GM12891 (cell line): ENCODE measurements around the gene RNF213.

ENCODE experiments used
- PAX5 ChIP-seq: IDR thresholded peaks from 2 replicates; pipeline ENCODE4 v1.6.1; 2011; ENCODE audit warnings: low read length, moderate library complexity, mild to moderate bottlenecking; ENCODE audit not compliant: insufficient read depth, severe bottlenecking
- POLR2A ChIP-seq: IDR thresholded peaks from 2 replicates; pipeline ENCODE4 v1.6.1; 2011; ENCODE audit warnings: low read depth, low read length, control low read depth
- POLR2AphosphoS5 ChIP-seq: IDR thresholded peaks from 2 replicates; pipeline ENCODE4 v1.6.1; 2011; ENCODE audit warnings: low read depth, low read length, control low read depth
- POU2F2 ChIP-seq: IDR thresholded peaks from 2 replicates; pipeline ENCODE4 v1.6.1; 2011; ENCODE audit warnings: low read depth, mild to moderate bottlenecking, control low read depth, low read length, moderate library complexity
- SPI1 ChIP-seq: IDR thresholded peaks from 2 replicates; pipeline ENCODE4 v1.6.1; 2011; ENCODE audit warnings: low read depth, low read length, control low read depth
- TAF1 ChIP-seq: IDR thresholded peaks from 2 replicates; pipeline ENCODE4 v1.6.1; 2011; ENCODE audit warnings: low read depth, low read length, control low read depth

DNA sequence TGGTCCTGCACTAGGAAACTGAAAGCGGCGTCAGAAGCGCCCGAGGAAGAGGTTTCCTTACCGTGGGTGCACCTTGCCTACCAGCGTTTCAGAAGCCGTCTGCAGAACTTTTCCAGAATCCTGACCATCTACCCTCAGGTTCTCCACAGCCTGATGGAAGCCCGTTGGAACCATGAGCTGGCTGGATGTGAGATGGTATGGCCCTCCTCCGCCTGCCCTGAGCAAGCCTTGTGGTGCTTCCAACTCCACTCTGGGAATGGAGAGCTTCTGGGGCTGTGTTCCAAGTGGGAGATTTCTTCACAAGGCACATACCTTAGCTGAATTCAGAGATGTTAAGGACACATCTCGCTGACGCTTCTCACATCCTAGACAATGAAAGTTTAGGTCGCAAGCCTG lies 102.5 kb downstream of the RNF213 start:
- no peak for TF ChIP-seq POLR2A
- TF ChIP-seq POLR2AphosphoS5 = no peak
- no peak for TF ChIP-seq TAF1
- no peak for TF ChIP-seq SPI1
- TF ChIP-seq PAX5 = no peak
- no peak for TF ChIP-seq POU2F2
